22Rv1 (cell line): ENCODE results near the gene CTTNBP2.
"Not testable (repeated sequence)": the region's sequence is repeated elsewhere in the genome, so short reads cannot be mapped to it uniquely, and the experiment has no call there.

Experiments
- CTCF ChIP-seq: fragments of 450-650 bp; IDR thresholded peaks from 2 replicates; pipeline ENCODE4 v1.5.1; 2017; ENCODE audit warnings: mild to moderate bottlenecking
- ZFX ChIP-seq: fragments of 450-650 bp; IDR thresholded peaks from 2 replicates; pipeline ENCODE4 v1.6.1; 2017; ENCODE audit warnings: antibody characterized with exemption, borderline replicate concordance

DNA sequence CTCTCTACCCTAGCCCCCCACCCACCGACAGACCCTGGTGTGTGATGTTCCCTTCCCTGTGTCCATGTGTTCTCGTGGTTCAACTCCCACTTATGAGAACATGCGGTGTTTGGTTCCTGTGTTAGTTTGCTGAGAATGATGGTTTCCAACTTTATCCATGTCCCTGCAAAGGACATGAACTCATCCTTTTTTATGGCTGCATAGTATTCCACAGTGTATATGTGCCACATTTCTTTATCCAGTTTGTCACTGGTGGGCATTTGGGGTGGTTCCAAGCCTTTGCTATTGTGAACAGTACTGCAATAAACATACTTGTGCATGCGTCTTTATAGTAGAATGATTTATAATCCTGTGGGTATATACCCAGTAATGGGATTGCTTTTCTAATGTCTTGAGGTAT, 165.1 kb downstream of the CTTNBP2 start:
- not testable (repeated sequence) for TF ChIP-seq CTCF, ZFX
